Osteocyte (in vitro differentiated cells): ENCODE measurements around the gene FYB1. TPM values are rescaled to one million over a fixed set of nuclear protein-coding genes. Genes with fewer than 3 reads are reported as not detected.

Source experiments
- DNase-seq: peaks from one replicate; pipeline ENCODE4 v3.0.0; 2021; ENCODE audit warnings: mixed read lengths; ENCODE audit not compliant: unreplicated experiment; ENCODE audit errors: extremely low spot score
- H3K27ac Mint-ChIP-seq: one replicate; pipeline ENCODE4 v1.8.0; 2021; ENCODE audit warnings: mild to moderate bottlenecking, mixed read lengths; ENCODE audit not compliant: unreplicated experiment
- H3K27me3 Mint-ChIP-seq: one replicate; pipeline ENCODE4 v1.8.0; 2021; ENCODE audit warnings: mixed read lengths; ENCODE audit not compliant: unreplicated experiment
- H3K36me3 Mint-ChIP-seq: one replicate; pipeline ENCODE4 v1.8.0; 2021; ENCODE audit warnings: mixed read lengths; ENCODE audit not compliant: unreplicated experiment
- H3K4me1 Mint-ChIP-seq: one replicate; pipeline ENCODE4 v1.8.0; 2021; ENCODE audit warnings: mixed read lengths; ENCODE audit not compliant: unreplicated experiment
- H3K4me3 Mint-ChIP-seq: one replicate; pipeline ENCODE4 v1.8.0; 2021; ENCODE audit warnings: mild to moderate bottlenecking, moderate library complexity, mixed read lengths; ENCODE audit not compliant: unreplicated experiment
- H3K9me3 Mint-ChIP-seq: one replicate; pipeline ENCODE4 v1.8.0; 2021; ENCODE audit warnings: mixed read lengths; ENCODE audit not compliant: unreplicated experiment
- total RNA-seq: library from RNA; stranded (reverse); gene quantifications from 2 replicates; pipeline ENCODE4 v1.2.1, GENCODE V29; 2021
- TF ChIP-seq, protein P1 (sequence below): fragments of 200-600 bp; sonication (generic); IDR thresholded peaks from 2 replicates; pipeline ENCODE4 v1.5.0; 2021; ENCODE audit warnings: antibody characterized with exemption, mild to moderate bottlenecking, moderate library complexity

Gene FYB1
- total RNA-seq, 1 donor from 2014 or later: not detected

DNA sequence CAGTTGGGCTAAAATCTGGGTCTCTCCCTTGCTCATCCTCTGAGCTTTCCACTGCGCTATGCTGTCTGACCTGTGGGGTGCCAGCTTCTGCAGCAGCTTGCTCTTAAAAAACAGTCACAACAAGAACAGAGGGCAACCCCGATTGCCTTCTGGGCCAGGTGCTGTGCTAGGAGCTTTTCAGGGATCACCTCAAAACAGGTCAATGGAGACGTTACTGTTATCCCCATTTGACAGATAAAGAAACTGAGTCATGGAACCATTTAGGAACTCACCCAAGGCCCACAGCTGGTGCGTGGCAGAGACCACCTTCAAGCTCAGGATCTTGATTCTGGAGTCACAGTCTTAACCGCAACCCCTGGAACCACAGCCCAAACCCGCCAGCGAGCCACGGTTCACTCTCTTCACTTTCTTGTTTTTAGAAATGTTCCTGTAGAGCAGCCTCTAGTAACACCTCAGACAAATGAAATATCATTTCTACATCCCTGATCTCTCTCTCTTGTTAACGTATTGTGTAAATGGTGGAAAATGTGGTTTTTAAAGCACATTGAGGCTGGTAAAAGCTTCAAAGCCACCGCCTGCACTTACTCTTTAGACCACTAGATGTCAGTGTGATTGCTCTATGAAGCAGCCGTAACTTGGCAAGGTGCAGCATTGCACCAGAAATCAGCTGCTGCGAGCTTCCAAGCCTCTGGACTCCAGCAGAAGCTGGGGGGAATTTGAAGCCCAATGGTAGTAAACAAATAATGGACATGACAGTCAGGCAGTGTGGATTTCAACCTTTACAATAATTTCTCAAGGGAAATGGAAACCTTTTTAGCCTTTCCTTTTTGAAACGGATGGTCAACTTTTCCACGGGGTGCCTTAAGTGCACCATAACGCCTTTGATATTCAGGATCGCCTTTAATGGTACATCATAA lies 1.7 kb downstream of the FYB1 start:
- H3K27ac Mint-ChIP-seq: no peak overlapping the region
- H3K4me3 Mint-ChIP-seq: no peak overlapping the region
- DNase-seq: no peak
- TF ChIP-seq, protein P1, sequence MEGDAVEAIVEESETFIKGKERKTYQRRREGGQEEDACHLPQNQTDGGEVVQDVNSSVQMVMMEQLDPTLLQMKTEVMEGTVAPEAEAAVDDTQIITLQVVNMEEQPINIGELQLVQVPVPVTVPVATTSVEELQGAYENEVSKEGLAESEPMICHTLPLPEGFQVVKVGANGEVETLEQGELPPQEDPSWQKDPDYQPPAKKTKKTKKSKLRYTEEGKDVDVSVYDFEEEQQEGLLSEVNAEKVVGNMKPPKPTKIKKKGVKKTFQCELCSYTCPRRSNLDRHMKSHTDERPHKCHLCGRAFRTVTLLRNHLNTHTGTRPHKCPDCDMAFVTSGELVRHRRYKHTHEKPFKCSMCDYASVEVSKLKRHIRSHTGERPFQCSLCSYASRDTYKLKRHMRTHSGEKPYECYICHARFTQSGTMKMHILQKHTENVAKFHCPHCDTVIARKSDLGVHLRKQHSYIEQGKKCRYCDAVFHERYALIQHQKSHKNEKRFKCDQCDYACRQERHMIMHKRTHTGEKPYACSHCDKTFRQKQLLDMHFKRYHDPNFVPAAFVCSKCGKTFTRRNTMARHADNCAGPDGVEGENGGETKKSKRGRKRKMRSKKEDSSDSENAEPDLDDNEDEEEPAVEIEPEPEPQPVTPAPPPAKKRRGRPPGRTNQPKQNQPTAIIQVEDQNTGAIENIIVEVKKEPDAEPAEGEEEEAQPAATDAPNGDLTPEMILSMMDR: peak; percentile 96
- no peaks in the 10 kb centered on the region for H3K27me3 Mint-ChIP-seq
- H3K36me3 Mint-ChIP-seq: no peaks in the 10 kb centered on the region
- peaks cover 14% of the 10 kb centered on the region for H3K4me1 Mint-ChIP-seq
- no peaks in the 10 kb centered on the region for H3K9me3 Mint-ChIP-seq

- no peak for DNase-seq
- H3K36me3 Mint-ChIP-seq: no peaks in the 10 kb centered on the region
- no peak overlapping the region for H3K27ac Mint-ChIP-seq
Measured at GRCh38 chr5:39216631-39217030, 2.7 kb downstream of the FYB1 start.

GRCh38 chr5:39215857-39216256 lies 3.5 kb downstream of the FYB1 start:
- no peaks in the 10 kb centered on the region for H3K27me3 Mint-ChIP-seq
- H3K27ac Mint-ChIP-seq: no peak overlapping the region
- H3K4me1 Mint-ChIP-seq: peaks cover 14% of the 10 kb centered on the region
- H3K9me3 Mint-ChIP-seq: no peaks in the 10 kb centered on the region
- H3K36me3 Mint-ChIP-seq: no peaks in the 10 kb centered on the region
- DNase-seq: no peak
- TF ChIP-seq, protein P1: no peak
- H3K4me3 Mint-ChIP-seq: no peak overlapping the region

More at GRCh38 chr5:39216631-39217030, 2.7 kb downstream of the FYB1 start:
- Mint-ChIP-seq H3K9me3 (no peaks in the 10 kb centered on the region), H3K4me3 (no peak overlapping the region), H3K4me1 (peaks cover 14% of the 10 kb centered on the region), H3K27me3 (no peaks in the 10 kb centered on the region)
- TF ChIP-seq, protein P1: no peak

GRCh38 chr5:39214912-39215709 lies 4.3 kb downstream of the FYB1 start:
- Mint-ChIP-seq H3K4me1 (peaks cover 14% of the 10 kb centered on the region), H3K27ac (no peak overlapping the region), H3K9me3 (no peaks in the 10 kb centered on the region), H3K27me3 (no peaks in the 10 kb centered on the region), H3K36me3 (no peaks in the 10 kb centered on the region), H3K4me3 (no peak overlapping the region)
- TF ChIP-seq, protein P1: no peak
- DNase-seq: no peak
